Effector CD8-positive, alpha-beta T cell (primary cell): ENCODE measurements around the gene HOXB8.

Experiments
- DNase-seq: peaks from one replicate; lab custom pipeline; 2025; lab: John Stamatoyannopoulos, UW

The HOXB8 gene

GRCh38 chr17:48567646-48568354 is 47.3 kb downstream of the HOXB8 start:
- DNase-seq: no peak

- no peak for DNase-seq
Observed at GRCh38 chr17:48567209-48567608, 47.9 kb downstream of the HOXB8 start.

DNA sequence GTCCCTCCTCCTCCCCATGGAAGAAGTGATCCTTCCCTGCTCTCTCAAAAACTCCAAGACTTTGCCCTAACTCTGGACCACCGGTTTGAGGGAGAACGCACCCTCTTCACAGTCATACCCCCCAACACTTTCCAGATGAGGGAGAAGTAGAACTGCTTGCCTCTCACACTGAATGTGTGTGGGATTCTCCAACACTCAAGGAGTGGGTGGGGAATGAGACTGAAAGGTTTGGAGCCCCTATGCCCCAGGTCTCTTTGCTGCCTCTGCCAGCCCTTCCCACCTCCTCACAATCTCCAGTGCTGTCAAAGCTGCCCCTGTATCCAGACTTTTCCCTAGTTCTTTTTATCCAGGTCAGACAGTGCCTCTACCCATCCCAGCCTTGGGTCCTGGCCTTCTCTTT is 48.4 kb downstream of the HOXB8 start:
- DNase-seq: no peak

DNA sequence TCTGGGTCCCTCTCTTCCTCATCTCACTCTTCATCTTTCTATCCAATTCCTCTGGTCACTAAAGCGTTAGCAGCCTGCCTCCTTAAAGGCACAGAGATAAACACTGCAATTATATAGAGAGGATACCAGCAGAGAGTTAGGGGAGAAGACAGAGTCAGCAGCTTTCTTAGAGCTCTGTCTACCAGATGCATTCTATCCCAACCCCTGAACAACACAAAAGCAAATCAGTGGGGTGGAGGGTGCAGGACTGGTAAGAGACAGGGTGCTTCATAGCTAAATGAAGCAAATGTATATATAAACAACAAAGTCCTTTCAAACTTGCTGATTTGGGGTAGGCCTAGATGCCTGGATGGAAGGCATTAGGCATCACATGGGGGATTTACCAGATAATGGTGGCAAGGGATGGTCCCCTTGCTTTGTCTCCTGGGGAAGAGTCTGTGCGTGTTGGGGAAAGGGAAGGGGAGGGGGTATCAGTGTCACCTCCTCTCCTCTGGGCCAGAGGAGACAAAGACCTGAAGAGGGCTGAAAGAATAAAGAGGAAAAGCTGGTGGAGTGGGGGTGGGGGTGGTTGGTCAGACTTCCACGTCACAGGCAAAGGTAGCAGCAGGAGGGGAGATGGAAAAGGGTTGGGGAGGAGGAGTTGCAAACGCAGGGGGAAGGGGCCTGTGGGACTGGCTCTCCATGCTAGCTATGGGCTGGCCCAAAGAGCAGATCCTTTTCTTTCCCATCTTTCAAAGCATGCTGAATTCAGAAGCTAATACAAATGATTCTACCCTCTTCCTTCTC is 49.0 kb downstream of the HOXB8 start:
- no peak for DNase-seq

DNA sequence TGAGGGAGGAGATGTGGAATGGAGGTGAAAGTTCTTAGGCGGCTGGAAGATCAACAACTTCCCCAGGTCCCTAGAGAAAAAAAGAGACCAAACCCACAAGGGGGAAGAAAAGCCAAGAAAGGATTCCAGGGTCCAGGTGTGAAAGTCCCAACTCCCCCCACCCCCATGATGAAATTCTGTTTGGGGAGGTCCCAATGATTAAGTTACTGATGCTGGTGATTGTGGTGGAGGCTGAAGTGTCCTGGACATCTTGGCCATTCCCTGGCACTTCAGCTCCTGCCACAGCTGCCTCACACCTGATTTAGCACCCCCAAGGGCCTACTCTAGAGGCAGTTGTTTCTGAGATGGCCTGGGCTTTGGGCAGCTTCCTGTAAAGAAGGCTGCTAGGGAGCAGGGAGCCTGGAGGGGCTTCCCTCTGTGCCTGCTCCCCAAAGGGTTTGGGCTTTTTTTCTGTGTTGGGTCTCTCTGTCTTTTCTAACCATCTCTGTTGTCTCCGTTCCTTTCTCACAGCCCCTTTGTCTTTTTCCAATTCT is 50.0 kb downstream of the HOXB8 start:
- no peak for DNase-seq

DNA sequence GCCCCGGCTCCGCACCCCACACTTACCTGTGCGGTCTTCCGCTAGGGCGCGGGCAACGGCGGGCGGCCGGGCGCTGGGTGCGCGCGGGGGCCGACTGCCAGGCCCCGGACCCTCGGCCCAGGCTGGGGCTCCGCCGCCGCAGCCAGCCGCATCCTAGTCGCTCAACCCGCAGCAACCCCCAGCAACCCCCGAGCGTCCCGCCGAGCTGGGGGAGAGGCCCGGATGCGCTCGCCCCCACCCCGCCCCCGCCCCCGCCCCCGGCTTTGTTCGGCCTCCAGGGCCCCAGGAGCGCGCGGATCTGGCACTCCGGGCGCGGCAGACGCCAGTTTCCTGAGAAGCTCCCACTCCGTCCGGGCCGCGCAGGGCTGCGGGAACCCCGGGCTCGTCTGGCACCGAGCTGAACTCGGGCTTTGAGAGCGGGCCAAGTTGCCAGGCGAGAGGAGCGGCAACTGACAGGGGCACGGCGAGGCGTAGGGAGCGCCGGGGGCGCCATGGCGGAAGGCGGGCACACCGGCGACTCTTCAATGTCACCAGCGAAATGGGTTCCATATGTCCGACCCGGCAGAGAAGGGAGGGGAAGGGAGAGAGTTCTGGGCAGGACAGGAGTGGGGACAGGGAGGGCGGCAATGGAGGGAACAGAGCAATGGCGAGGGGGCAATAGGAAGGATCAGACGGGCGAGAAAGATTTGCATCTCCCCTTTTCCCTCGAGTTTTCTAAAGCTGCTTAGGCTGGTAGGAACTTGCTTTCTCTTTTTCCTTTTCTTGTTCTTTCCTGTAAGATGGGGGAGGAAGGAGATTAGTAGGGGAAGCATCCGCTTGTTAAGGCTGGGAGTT is 50.7 kb downstream of the HOXB8 start:
- DNase-seq: no peak

GRCh38 chr17:48563867-48564187 is 51.3 kb downstream of the HOXB8 start:
- no peak for DNase-seq

GRCh38 chr17:48563385-48563838 is 51.7 kb downstream of the HOXB8 start:
- DNase-seq: no peak

GRCh38 chr17:48562934-48563333 is 52.2 kb downstream of the HOXB8 start:
- no peak for DNase-seq
